OCI-LY3 (cell line): ENCODE measurements around the gene HOXA6.

Experiments used
- EZH2phosphoT487 ChIP-seq: fragments of 200-600 bp; shearing (Covaris generic); IDR thresholded peaks from 2 replicates; pipeline ENCODE4 v1.6.1; 2018; ENCODE audit warnings: antibody characterized with exemption, mixed run types, low read depth
- TF ChIP-seq, protein P1 (sequence below): fragments of 200-600, 300-600 bp; sonication (generic); IDR thresholded peaks from 2 replicates; pipeline ENCODE4 v1.5.1; 2014; ENCODE audit warnings: antibody characterized with exemption, low read length, low read depth

DNA sequence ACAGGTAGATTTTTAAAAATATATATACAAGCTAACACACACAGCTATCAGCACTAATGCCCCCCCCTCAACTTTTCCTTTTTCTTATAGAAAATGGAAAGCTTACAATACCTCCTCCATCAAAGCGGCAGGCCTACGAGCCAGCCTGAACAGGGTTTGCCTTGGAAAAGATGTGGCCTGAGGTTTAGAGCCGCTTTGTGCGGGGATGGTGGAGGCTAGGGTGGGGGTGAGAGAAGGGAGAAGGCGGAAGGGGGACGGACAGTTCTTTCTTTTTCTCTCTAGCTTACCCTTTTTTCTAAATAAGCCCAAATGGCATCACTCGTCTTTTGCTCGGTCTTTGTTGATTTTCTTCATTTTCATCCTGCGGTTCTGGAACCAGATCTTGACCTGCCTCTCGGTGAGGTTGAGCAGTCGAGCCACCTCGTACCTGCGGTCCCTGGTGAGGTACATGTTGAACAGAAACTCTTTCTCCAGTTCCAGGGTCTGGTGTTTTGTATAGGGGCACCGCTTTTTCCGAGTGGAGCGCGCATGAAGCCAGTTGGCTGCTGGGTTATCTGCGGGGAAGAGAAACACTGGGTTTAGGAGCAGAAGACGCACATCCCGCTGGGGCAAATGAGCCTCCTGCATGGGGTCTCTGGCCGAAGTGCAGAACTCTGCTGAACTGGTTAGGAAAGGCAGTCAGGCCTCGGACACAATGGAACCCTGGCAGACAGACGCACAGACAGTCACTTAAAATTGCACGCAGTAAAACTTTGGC is 15.9 kb upstream of the HOXA6 start:
- TF ChIP-seq EZH2phosphoT487: no peak
- TF ChIP-seq, protein P1, sequence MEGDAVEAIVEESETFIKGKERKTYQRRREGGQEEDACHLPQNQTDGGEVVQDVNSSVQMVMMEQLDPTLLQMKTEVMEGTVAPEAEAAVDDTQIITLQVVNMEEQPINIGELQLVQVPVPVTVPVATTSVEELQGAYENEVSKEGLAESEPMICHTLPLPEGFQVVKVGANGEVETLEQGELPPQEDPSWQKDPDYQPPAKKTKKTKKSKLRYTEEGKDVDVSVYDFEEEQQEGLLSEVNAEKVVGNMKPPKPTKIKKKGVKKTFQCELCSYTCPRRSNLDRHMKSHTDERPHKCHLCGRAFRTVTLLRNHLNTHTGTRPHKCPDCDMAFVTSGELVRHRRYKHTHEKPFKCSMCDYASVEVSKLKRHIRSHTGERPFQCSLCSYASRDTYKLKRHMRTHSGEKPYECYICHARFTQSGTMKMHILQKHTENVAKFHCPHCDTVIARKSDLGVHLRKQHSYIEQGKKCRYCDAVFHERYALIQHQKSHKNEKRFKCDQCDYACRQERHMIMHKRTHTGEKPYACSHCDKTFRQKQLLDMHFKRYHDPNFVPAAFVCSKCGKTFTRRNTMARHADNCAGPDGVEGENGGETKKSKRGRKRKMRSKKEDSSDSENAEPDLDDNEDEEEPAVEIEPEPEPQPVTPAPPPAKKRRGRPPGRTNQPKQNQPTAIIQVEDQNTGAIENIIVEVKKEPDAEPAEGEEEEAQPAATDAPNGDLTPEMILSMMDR: no peak
